Right ventricle myocardium inferior (tissue), 1 donor: Measurements from ENCODE around the gene PLSCR3. TPM values are rescaled to one million over a fixed set of nuclear protein-coding genes. Genes with fewer than 3 reads are reported as not detected.

Source experiments
- total RNA-seq: library from RNA; stranded (reverse); fragmentation: NEBNext Ultra II Directional; extraction: Animal tissue kit (Norgen Biotek cat#: 25700); gene quantifications from one replicate; pipeline ENCODE4 v1.2.1, GENCODE V29; 2021
- donor health status: DM: no; HTN: yes; CAD: no; lungs with severe emphysema.

Gene PLSCR3
- total RNA-seq, 1 donor from 2014 or later, result 18.4 TPM

Other genes starting within 250 kb of the PLSCR3 start
- 0.43 TPM for gene ASGR1, start 215.2 kb downstream of the PLSCR3 start, total RNA-seq
- 20.6 TPM for gene DLG4, start 174.7 kb downstream of the PLSCR3 start, total RNA-seq
- 2,192 TPM for gene ACADVL, start 174.6 kb downstream of the PLSCR3 start, total RNA-seq
- gene DVL2, start 160.0 kb downstream of the PLSCR3 start, total RNA-seq, result 20.0 TPM
- gene PHF23, start 155.1 kb downstream of the PLSCR3 start, total RNA-seq, result 23.3 TPM
- gene GABARAP, start 152.1 kb downstream of the PLSCR3 start, total RNA-seq, result 444 TPM
- gene CTDNEP1, start 142.8 kb downstream of the PLSCR3 start, total RNA-seq, result 114 TPM
- 72.7 TPM for gene ELP5, start 142.3 kb downstream of the PLSCR3 start, total RNA-seq
- gene CLDN7, start 132.0 kb downstream of the PLSCR3 start, total RNA-seq, result 1.2 TPM
- 119 TPM for gene SLC2A4, start 112.8 kb downstream of the PLSCR3 start, total RNA-seq
- gene YBX2, start 99.9 kb downstream of the PLSCR3 start, total RNA-seq, result 0.81 TPM
- 326 TPM for gene EIF5A, start 86.9 kb downstream of the PLSCR3 start, total RNA-seq
- gene GPS2, start 79.2 kb downstream of the PLSCR3 start, total RNA-seq, result 70.3 TPM
- gene NEURL4, start 65.2 kb downstream of the PLSCR3 start, total RNA-seq, result 30.8 TPM
- gene ACAP1, start 58.0 kb downstream of the PLSCR3 start, total RNA-seq, result 14.0 TPM
- gene KCTD11, start 42.4 kb downstream of the PLSCR3 start, total RNA-seq, result 4.7 TPM
- not detected for gene TMEM95, start 39.4 kb downstream of the PLSCR3 start, total RNA-seq
- gene TNK1, start 13.4 kb downstream of the PLSCR3 start, total RNA-seq, result 2.6 TPM
- gene TMEM256, start 9.6 kb upstream of the PLSCR3 start, total RNA-seq, result 64.0 TPM
- gene NLGN2, start 13.3 kb upstream of the PLSCR3 start, total RNA-seq, result 7.0 TPM
- not detected for gene SPEM1, start 25.8 kb upstream of the PLSCR3 start, total RNA-seq
- gene SPEM2, start 31.1 kb upstream of the PLSCR3 start, total RNA-seq, result not detected
- gene SPEM3, start 34.3 kb upstream of the PLSCR3 start, total RNA-seq, result not detected
- gene TMEM102, start 40.9 kb upstream of the PLSCR3 start, total RNA-seq, result 2.7 TPM
- 11.7 TPM for gene FGF11, start 45.0 kb upstream of the PLSCR3 start, total RNA-seq
- gene CHRNB1, start 50.5 kb upstream of the PLSCR3 start, total RNA-seq, result 11.8 TPM
- 62.1 TPM for gene ZBTB4, start 85.1 kb upstream of the PLSCR3 start, total RNA-seq
- not detected for gene SLC35G6, start 86.9 kb upstream of the PLSCR3 start, total RNA-seq
- 36.4 TPM for gene POLR2A, start 89.8 kb upstream of the PLSCR3 start, total RNA-seq
- 41.7 TPM for gene TNFSF12, start 154.5 kb upstream of the PLSCR3 start, total RNA-seq
- gene TNFSF13, start 164.2 kb upstream of the PLSCR3 start, total RNA-seq, result 13.5 TPM
- 33.0 TPM for gene SENP3, start 167.4 kb upstream of the PLSCR3 start, total RNA-seq
- 40.4 TPM for gene CD68, start 185.1 kb upstream of the PLSCR3 start, total RNA-seq
- gene MPDU1, start 189.3 kb upstream of the PLSCR3 start, total RNA-seq, result 32.0 TPM
- 0.89 TPM for gene SOX15, start 195.6 kb upstream of the PLSCR3 start, total RNA-seq
- gene FXR2, start 220.4 kb upstream of the PLSCR3 start, total RNA-seq, result 103 TPM
- gene SAT2, start 233.3 kb upstream of the PLSCR3 start, total RNA-seq, result 78.9 TPM
- gene SHBG, start 235.6 kb upstream of the PLSCR3 start, total RNA-seq, result 0.35 TPM